ENCODE results near the gene SYCN. TPM values are rescaled to one million over a fixed set of nuclear protein-coding genes. Genes with fewer than 3 reads are reported as not detected.
A peak's percentile ranks its signal among the peaks of the same experiment; 100 is the strongest.

SYCN gene
- total RNA-seq, 4 donors from 2014 or later, result 1.3 to 6.0 TPM; not detected in 2

DNA sequence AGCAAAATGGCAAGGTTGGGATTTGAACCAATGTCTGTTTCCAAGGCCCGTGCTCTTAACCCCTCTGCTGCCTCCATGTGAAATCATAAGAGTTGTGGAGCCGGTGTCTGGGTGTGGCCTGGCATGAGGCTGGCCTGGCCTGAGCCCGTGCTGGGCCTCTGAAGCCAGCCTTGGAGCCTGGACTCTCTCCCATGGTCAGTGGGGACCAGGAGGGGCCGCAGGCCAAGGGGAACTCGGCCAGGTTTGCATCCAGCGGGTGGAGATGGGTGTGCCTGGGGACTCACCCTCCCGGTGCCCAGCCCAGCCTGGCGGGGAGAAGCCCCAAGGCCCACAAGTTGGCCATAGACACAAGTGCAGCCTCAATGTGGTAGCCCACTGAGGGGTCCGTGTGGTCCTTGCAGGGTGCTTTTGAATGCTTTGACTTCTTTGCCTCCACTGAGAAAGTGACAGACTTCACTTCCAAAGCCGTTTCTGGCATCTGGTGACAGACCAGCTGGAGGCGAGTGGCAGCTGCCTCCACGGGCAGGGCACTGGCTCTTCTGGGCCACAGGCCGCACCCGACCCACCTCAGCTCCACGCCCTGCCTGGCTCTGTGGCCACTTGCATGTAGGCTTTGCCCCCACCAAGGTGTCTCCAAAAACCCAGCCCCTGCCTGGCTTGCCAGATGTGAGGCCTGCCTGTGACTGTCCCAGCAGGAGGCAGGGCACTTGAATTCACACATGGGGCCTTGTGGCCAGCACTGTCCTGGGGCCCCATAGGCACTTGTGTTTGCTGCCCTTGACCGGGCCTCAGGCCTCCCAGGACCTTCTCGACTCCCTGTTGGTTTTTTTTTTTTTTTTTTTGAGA, 33.5 kb downstream of the SYCN start:
- no peak for DNase-seq (ENCODE audit: low spot score in 2 of 2)
- WGBS, 2 donors, result 70% methylated on average over 15 to 16 of the region's 17 CpGs
- peaks cover 0 to 69% (median 2%) of the 10 kb centered on the region in 3 donors for H3K36me3 ChIP-seq
- TF ChIP-seq, protein P1, sequence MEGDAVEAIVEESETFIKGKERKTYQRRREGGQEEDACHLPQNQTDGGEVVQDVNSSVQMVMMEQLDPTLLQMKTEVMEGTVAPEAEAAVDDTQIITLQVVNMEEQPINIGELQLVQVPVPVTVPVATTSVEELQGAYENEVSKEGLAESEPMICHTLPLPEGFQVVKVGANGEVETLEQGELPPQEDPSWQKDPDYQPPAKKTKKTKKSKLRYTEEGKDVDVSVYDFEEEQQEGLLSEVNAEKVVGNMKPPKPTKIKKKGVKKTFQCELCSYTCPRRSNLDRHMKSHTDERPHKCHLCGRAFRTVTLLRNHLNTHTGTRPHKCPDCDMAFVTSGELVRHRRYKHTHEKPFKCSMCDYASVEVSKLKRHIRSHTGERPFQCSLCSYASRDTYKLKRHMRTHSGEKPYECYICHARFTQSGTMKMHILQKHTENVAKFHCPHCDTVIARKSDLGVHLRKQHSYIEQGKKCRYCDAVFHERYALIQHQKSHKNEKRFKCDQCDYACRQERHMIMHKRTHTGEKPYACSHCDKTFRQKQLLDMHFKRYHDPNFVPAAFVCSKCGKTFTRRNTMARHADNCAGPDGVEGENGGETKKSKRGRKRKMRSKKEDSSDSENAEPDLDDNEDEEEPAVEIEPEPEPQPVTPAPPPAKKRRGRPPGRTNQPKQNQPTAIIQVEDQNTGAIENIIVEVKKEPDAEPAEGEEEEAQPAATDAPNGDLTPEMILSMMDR (IDR thresholded peaks at IDR 0.05), result no peak
- no peak for TF ChIP-seq EP300 (IDR thresholded peaks at IDR 0.05)
- TF ChIP-seq POLR2A (IDR thresholded peaks at IDR 0.05), result no peak
- H3K27ac ChIP-seq, result peak overlapping the region in 1 of 4 donors; percentile 17
- no peaks in the 10 kb centered on the region for H3K9me3 ChIP-seq
- H3K4me1 ChIP-seq, result peaks cover 0 to 40% (median 13%) of the 10 kb centered on the region in 4 donors
- H3K4me3 ChIP-seq, result no peak overlapping the region
- no peaks in the 10 kb centered on the region for H3K27me3 ChIP-seq

DNA sequence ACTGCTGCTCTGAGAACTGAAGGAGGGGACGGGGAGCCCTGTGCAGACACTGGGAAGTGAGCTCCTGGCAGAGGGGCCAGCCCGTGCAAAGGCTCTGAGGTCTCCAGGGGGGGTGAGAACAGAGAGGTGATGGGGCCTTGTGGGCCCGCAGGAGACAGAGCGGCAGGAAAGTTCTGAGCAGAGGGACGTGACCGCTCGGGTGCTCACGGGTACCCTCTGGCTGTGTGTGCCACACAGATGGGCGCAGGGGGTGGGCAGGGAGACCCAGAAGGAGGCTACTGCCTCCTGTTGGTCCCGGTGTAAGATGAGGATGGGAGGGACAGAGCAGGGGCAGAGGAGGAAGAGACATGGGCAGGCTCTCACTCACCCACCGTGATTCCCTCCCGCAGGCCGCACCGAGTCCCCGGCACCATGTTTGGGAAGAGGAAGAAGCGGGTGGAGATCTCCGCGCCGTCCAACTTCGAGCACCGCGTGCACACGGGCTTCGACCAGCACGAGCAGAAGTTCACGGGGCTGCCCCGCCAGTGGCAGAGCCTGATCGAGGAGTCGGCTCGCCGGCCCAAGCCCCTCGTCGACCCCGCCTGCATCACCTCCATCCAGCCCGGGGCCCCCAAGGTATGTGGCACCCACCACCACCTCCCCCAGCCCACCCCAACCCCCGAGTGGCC, 34.8 kb downstream of the SYCN start:
- TF ChIP-seq POLR2A (IDR thresholded peaks at IDR 0.05), result no peak
- TF ChIP-seq, protein P1 (IDR thresholded peaks at IDR 0.05), result no peak
- TF ChIP-seq EP300 (IDR thresholded peaks at IDR 0.05), result no peak
- no peak overlapping the region for H3K27ac ChIP-seq
- H3K4me3 ChIP-seq, result no peak overlapping the region
- peaks cover 0 to 47% (median 13%) of the 10 kb centered on the region in 4 donors for H3K4me1 ChIP-seq
- DNase-seq (ENCODE audit: low spot score in 2 of 2), result no peak
- no peaks in the 10 kb centered on the region for H3K27me3 ChIP-seq
- H3K9me3 ChIP-seq, result no peaks in the 10 kb centered on the region
- peaks cover 0 to 55% (median 0%) of the 10 kb centered on the region in 3 donors for H3K36me3 ChIP-seq
- 90 to 91% methylated on average over 25 to 34 of the region's 36 CpGs for WGBS, 2 donors

DNA sequence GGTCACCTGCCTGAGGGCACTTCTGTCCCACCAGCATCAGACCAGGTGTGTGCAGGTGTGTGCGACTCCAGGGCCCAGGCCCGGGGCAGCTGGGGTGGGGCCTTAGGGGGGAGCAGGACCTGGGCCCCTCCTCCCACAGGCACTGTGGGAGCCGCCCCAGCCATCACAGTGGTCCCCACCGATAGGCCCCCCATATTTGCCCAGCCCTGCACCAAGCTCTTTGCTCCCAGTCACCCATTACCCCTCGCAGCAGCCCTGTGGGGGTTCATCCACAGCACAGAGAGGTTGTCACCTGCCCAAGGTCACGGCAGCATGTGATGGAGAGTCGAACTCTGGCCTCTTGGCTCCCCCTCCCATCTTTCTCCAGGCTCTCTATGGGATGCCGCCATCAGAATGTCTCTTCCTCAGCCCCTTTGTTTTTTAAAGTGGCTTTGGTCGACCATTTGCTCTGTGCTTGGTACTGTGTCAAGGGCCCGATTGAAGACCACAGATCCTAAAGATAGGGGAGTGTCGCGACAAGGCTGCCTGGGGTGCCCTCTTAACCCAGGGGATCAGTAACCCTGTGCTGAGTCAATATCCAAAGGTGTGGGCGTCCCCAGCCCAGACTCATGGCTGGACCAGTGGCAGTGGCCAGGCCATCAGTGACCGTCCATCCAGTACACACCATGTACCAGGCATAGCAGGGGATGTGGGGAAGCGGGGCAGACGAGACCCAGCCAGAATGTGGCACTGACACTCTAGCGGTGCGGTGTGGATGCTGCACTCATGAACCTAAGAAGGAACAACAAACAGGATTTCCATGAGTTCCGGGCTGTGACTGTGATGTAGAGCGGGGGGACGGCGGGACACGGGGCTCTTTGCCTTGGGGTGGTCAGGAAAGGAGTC, 35.6 kb downstream of the SYCN start:
- TF ChIP-seq POLR2A (IDR thresholded peaks at IDR 0.05) (no peak), EP300 (IDR thresholded peaks at IDR 0.05) (no peak)
- TF ChIP-seq, protein P1 (IDR thresholded peaks at IDR 0.05), result no peak
- DNase-seq (ENCODE audit: low spot score in 2 of 2), result no peak
- Histone ChIP-seq H3K36me3 (peaks cover 0 to 47% (median 0%) of the 10 kb centered on the region in 3 donors), H3K9me3 (no peaks in the 10 kb centered on the region), H3K4me1 (peaks cover 0 to 47% (median 13%) of the 10 kb centered on the region in 4 donors), H3K27ac (no peak overlapping the region), H3K27me3 (no peaks in the 10 kb centered on the region), H3K4me3 (no peak overlapping the region)
- 87 to 92% methylated on average over 22 of the region's 23 CpGs for WGBS, 2 donors

DNA sequence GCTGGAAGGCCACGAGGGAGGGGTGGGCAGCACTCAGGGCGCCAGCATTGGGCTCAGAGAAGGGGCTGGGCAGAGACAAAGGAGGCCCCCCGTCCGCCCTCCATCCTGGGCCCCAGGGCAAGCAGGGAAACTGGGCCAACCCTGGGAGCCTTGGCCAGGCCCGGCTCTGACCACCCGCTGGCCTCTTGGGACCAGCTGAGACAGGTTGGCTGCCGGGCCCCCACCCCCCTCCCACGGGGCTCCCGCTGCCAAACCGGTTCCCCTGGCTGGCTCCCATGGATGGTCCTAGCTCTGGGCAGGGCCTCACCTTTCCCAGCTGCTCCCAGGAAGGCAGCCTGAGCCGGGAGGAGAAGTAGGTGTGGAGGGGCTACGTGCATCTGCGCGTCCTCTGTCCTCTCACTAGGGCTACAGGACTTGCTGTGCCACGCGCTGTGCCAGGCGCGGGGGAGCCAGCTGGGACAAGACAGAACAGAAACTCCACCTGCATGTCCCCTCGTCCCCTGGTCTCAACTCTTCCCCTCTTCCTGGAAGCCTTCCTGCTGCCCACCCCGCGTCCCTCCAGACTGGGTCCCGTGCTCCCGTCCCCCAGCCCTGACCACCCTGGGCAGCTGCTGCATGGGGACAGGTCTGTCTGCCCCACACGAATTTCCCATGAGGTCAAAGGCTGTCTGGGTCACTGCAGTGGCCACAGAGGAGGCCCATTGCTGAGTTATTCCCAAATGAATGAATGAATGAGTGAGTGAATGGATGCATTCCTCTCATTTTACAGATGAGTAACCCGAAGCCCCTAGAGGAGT, 36.4 kb downstream of the SYCN start:
- Histone ChIP-seq H3K9me3 (no peaks in the 10 kb centered on the region), H3K27ac (peak overlapping the region; percentile 17 to 68 (median 29)), H3K36me3 (peaks cover 0 to 39% (median 0%) of the 10 kb centered on the region in 3 donors), H3K4me1 (peaks cover 0 to 53% (median 13%) of the 10 kb centered on the region in 4 donors), H3K4me3 (no peak overlapping the region), H3K27me3 (no peaks in the 10 kb centered on the region)
- 78 to 79% methylated on average over 20 to 21 of the region's 25 CpGs for WGBS, 2 donors
- TF ChIP-seq, protein P1 (IDR thresholded peaks at IDR 0.05), result no peak
- TF ChIP-seq POLR2A (IDR thresholded peaks at IDR 0.05) (no peak), EP300 (IDR thresholded peaks at IDR 0.05) (no peak)
- no peak for DNase-seq (ENCODE audit: low spot score in 2 of 2)

Data from tibial nerve (tissue), 4 donors.